Gastrocnemius medialis (tissue), 4 donors: ENCODE data around the gene PTAR1. TPM values are rescaled to one million over a fixed set of nuclear protein-coding genes. Genes with fewer than 3 reads are reported as not detected.

Experiments
- ATAC-seq, 2 donors: fragments of 150-250 bp; one replicate each; pipeline ENCODE4 v1.9.1; 2016
- DNase-seq, 2 donors: peaks; one replicate each; pipeline ENCODE4 v3.0.0-alpha.2; 2019
- H3K27ac ChIP-seq, 4 donors: fragments of 200-600 bp; sonication (generic); 1 replicate in 1 of 4; 2 replicates in 3 of 4; pipeline ENCODE4 v1.5.1; 2016 to 2018; ENCODE audit warnings: mild to moderate bottlenecking in 2 of 4, moderate library complexity in 1 of 4
- H3K27me3 ChIP-seq, 3 donors: fragments of 200-600 bp; sonication (generic) in 2 of 3; 1 replicate in 1 of 3; 2 replicates in 2 of 3; pipeline versions ENCODE4 v1.5.1 to v1.6.0; 2016 to 2019; ENCODE audit warnings: mild to moderate bottlenecking in 1 of 3, moderate library complexity in 1 of 3
- H3K36me3 ChIP-seq, 2 donors: fragments of 200-600 bp; sonication (generic) in 1 of 2; one replicate each; pipeline ENCODE4 v1.5.1; 2017 to 2018
- H3K4me1 ChIP-seq, 2 donors: fragments of 200-600 bp; sonication (generic) in 1 of 2; one replicate each; pipeline ENCODE4 v1.5.1; 2016 to 2017; ENCODE audit warnings: mild to moderate bottlenecking in 2 of 2
- H3K4me3 ChIP-seq, 4 donors: fragments of 200-600 bp; sonication (generic) in 3 of 4; 1 replicate in 1 of 4; 2 replicates in 3 of 4; pipeline ENCODE4 v1.5.1; 2016 to 2019; ENCODE audit warnings: mild to moderate bottlenecking in 2 of 4
- H3K9me3 ChIP-seq, 3 donors: fragments of 200-600 bp; sonication (generic) in 2 of 3; 1 replicate in 1 of 3; 2 replicates in 2 of 3; pipeline ENCODE4 v1.5.1; 2016 to 2019
- POLR2A ChIP-seq, 2 donors: fragments of 450-650 bp; IDR thresholded peaks; one replicate each; pipeline ENCODE4 v1.6.1; 2017; ENCODE audit warnings: antibody characterized with exemption in 2 of 2, mild to moderate bottlenecking in 2 of 2, moderate library complexity in 2 of 2
- in situ Hi-C, 4 donors: fragments of 200-750 bp; cut with MboI; loops; one replicate each; pipeline versions ENCODE4 v1.15.0 to v1.8.0; 2017; ENCODE audit warnings: low sequenced_read_pairs in 4 of 4
- intact Hi-C: fragments of 100-400 bp; cut with DNase I; formaldehyde crosslinking; loops from one replicate; pipeline ENCODE4 v1.15.1; 2023; ENCODE audit warnings: low total_unique reads
- total RNA-seq, 4 donors: library from RNA; depleted of rRNA; stranded (reverse); fragments of >200 nt; gene quantifications; one replicate each; pipeline versions ENCODE4 v1.1.0 to v1.2.3, GENCODE V29; 2016
- TF ChIP-seq, protein P1 (sequence below), 5 experiments: fragments of 450-650 bp in 3 of 5; fragments of 200-600 bp in 2 of 5; sonication (generic) in 2 of 5; IDR thresholded peaks in 4 of 5; conservative IDR thresholded peaks in 1 of 5; 1 replicate in 4 of 5; 2 replicates in 1 of 5; pipeline ENCODE4 v1.5.1; 2016 to 2019; ENCODE audit warnings: antibody characterized with exemption in 5 of 5, mild to moderate bottlenecking in 3 of 5, moderate library complexity in 3 of 5

The PTAR1 gene
- total RNA-seq, 4 donors from 2014 or later, result 26.5 to 52.4 (median 40.6) TPM

DNA sequence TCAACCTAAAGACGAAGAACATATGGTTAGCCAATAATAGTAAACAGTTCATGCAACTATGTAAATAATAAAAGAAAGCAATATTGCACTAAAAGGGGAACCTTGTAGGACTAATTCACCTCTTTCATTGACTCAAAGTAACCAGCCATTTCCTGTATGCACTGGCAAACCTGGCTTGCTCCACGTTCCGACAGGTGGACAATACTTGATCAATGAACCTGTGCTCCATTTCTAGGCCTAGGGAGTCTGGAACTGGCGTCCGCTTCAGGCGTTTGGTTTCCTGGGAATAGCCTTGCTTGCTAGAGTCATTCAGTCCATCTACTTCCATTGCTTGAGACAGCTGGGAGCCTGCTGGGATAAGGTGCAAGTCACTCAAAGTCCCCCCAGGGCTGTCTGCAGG lies 41.6 kb downstream of the PTAR1 start:
- intact Hi-C loops (no loop called here), in situ Hi-C loops (no loop called here)
- no peaks in the 10 kb centered on the region for H3K9me3 ChIP-seq
- H3K27me3 ChIP-seq, result no peaks in the 10 kb centered on the region
- no peak for TF ChIP-seq POLR2A (IDR thresholded peaks at IDR 0.05)
- TF ChIP-seq, protein P1, sequence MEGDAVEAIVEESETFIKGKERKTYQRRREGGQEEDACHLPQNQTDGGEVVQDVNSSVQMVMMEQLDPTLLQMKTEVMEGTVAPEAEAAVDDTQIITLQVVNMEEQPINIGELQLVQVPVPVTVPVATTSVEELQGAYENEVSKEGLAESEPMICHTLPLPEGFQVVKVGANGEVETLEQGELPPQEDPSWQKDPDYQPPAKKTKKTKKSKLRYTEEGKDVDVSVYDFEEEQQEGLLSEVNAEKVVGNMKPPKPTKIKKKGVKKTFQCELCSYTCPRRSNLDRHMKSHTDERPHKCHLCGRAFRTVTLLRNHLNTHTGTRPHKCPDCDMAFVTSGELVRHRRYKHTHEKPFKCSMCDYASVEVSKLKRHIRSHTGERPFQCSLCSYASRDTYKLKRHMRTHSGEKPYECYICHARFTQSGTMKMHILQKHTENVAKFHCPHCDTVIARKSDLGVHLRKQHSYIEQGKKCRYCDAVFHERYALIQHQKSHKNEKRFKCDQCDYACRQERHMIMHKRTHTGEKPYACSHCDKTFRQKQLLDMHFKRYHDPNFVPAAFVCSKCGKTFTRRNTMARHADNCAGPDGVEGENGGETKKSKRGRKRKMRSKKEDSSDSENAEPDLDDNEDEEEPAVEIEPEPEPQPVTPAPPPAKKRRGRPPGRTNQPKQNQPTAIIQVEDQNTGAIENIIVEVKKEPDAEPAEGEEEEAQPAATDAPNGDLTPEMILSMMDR (IDR thresholded peaks at IDR 0.05 in 4 of 5, conservative IDR thresholded peaks at IDR 0.05 in 1 of 5), result no peak
- DNase-seq (no peak), ATAC-seq (no peak)
- H3K36me3 ChIP-seq, result peaks cover 0 to 65% of the 10 kb centered on the region in 2 donors
- no peak overlapping the region for H3K4me3 ChIP-seq
- H3K27ac ChIP-seq, result no peak overlapping the region
- H3K4me1 ChIP-seq, result no peaks in the 10 kb centered on the region

DNA sequence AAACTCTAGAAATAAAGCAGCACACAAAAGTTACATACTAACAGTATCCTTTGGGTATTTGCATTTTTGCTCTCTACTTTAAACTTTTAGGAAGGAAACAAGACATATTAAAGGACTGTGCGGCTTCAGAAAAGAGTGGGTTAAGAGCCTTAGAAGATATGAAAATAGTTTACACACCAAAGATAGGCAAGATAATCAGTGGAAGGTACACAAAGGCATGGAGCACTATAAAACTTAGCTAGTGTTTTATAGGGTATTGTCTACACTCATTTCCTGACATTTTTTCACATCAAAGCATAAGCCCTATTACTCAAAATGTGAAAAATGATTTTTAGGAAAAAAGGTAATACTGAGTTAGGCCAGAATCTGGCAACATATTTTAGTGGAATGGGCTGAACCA lies 44.0 kb downstream of the PTAR1 start:
- in situ Hi-C loops, result no loop called here
- intact Hi-C loops, result no loop called here
- DNase-seq, result no peak
- no peak overlapping the region for H3K27ac ChIP-seq
- TF ChIP-seq POLR2A (IDR thresholded peaks at IDR 0.05), result no peak
- TF ChIP-seq, protein P1 (IDR thresholded peaks at IDR 0.05 in 4 of 5, conservative IDR thresholded peaks at IDR 0.05 in 1 of 5), result no peak
- ATAC-seq, result no peak
- H3K36me3 ChIP-seq, result peaks cover 0 to 54% of the 10 kb centered on the region in 2 donors
- no peaks in the 10 kb centered on the region for H3K4me1 ChIP-seq
- no peaks in the 10 kb centered on the region for H3K9me3 ChIP-seq
- H3K27me3 ChIP-seq, result no peaks in the 10 kb centered on the region
- no peak overlapping the region for H3K4me3 ChIP-seq

DNA sequence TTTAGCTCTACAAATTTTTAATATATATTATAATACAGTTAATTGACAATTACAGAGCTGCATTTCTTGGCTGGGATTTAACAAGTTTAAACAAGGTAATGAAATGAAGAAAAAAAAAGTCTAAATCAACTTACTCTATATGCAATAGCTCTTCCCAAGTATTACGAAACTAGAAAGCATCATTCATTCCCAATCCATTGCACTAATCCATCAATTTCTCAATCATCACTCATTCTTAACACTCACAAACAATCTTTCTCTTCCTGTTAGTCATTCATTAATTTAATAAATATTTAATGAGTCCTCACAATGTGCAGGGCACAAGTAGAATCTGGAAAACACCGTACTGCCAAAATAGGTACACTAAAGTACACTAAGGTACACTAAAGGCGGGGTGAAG lies 44.7 kb downstream of the PTAR1 start:
- Histone ChIP-seq H3K36me3 (peaks cover 0 to 48% of the 10 kb centered on the region in 2 donors), H3K27ac (no peak overlapping the region), H3K4me3 (no peak overlapping the region), H3K27me3 (no peaks in the 10 kb centered on the region), H3K4me1 (no peaks in the 10 kb centered on the region), H3K9me3 (no peaks in the 10 kb centered on the region)
- DNase-seq, result no peak
- ATAC-seq, result no peak
- intact Hi-C loops, result no loop called here
- TF ChIP-seq, protein P1 (IDR thresholded peaks at IDR 0.05 in 4 of 5, conservative IDR thresholded peaks at IDR 0.05 in 1 of 5), result no peak
- no peak for TF ChIP-seq POLR2A (IDR thresholded peaks at IDR 0.05)
- in situ Hi-C loops, result no loop called here

DNA sequence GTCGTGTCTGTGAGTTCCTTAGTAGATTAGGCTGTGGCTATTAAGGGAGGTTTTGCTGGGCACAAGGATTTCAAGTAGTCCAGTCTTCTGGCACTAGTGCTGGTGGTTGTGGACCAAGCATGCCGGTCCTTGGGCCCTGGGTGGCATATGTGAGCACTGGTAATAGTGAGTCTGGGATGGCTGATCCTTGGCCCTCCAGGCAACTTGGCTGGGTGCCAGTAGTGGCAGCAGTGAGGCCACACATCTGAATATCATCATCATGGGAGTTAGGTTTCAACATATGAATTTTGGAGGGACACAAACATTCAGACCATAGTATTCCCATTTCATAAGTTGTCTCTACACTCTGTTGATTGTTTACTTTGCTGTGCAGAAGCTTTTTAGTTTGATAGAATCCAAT lies 62.3 kb downstream of the PTAR1 start:
- intact Hi-C loops, result no loop called here
- peaks cover 0 to 9% (median 3%) of the 10 kb centered on the region in 3 donors for H3K9me3 ChIP-seq

More for the DNA sequence above, 62.3 kb downstream of the PTAR1 start:
- no peaks in the 10 kb centered on the region for H3K36me3 ChIP-seq
- TF ChIP-seq, protein P1 (IDR thresholded peaks at IDR 0.05 in 4 of 5, conservative IDR thresholded peaks at IDR 0.05 in 1 of 5), result no peak
- no peak for TF ChIP-seq POLR2A (IDR thresholded peaks at IDR 0.05)
- no peaks in the 10 kb centered on the region for H3K4me1 ChIP-seq
- ATAC-seq, result no peak
- no peak overlapping the region for H3K27ac ChIP-seq
- in situ Hi-C loops, result no loop called here
- no peak overlapping the region for H3K4me3 ChIP-seq
- no peaks in the 10 kb centered on the region for H3K27me3 ChIP-seq
- DNase-seq, result no peak
